Measurements from ENCODE around the gene ZFYVE28. TPM values are rescaled to one million over a fixed set of nuclear protein-coding genes. Genes with fewer than 3 reads are reported as not detected.

The ZFYVE28 gene
- total RNA-seq, 1 donor from 2014 or later, result 16.6 TPM

- Histone ChIP-seq H3K4me1 (peaks cover 5% of the 10 kb centered on the region), H3K27me3 (no peaks in the 10 kb centered on the region), H3K9me3 (no peaks in the 10 kb centered on the region), H3K4me3 (no peak overlapping the region), H3K27ac (no peak overlapping the region), H3K36me3 (no peaks in the 10 kb centered on the region)
- no peak for ATAC-seq
- no peak for TF ChIP-seq CTCF (IDR thresholded peaks at IDR 0.05)
- DNase-seq, result no peak
- intact Hi-C loops (cut with DNase I), result no loop called here
Observed at GRCh38 chr4:2396781-2397368, 21.6 kb downstream of the ZFYVE28 start.

- DNase-seq (no peak), ATAC-seq (no peak)
- H3K4me3 ChIP-seq, result no peak overlapping the region
- intact Hi-C loops (cut with DNase I), result no loop called here
- H3K9me3 ChIP-seq, result no peaks in the 10 kb centered on the region
- H3K27me3 ChIP-seq, result no peaks in the 10 kb centered on the region
- H3K4me1 ChIP-seq, result peaks cover 5% of the 10 kb centered on the region
- TF ChIP-seq CTCF (IDR thresholded peaks at IDR 0.05), result no peak
- H3K36me3 ChIP-seq, result no peaks in the 10 kb centered on the region
- H3K27ac ChIP-seq, result no peak overlapping the region
Observed at GRCh38 chr4:2395584-2395983, 22.9 kb downstream of the ZFYVE28 start.

- DNase-seq (no peak), ATAC-seq (no peak)
- intact Hi-C loops (cut with DNase I), result no loop called here
- no peaks in the 10 kb centered on the region for H3K27me3 ChIP-seq
- H3K27ac ChIP-seq, result no peak overlapping the region
- no peaks in the 10 kb centered on the region for H3K9me3 ChIP-seq
- no peak for TF ChIP-seq CTCF (IDR thresholded peaks at IDR 0.05)
- no peak overlapping the region for H3K4me3 ChIP-seq
- H3K4me1 ChIP-seq, result peaks cover 5% of the 10 kb centered on the region
- no peaks in the 10 kb centered on the region for H3K36me3 ChIP-seq
Observed at GRCh38 chr4:2395038-2395437, 23.4 kb downstream of the ZFYVE28 start.

GRCh38 chr4:2394528-2394927 is 23.9 kb downstream of the ZFYVE28 start:
- ATAC-seq, result no peak
- H3K9me3 ChIP-seq, result no peaks in the 10 kb centered on the region
- intact Hi-C loops (cut with DNase I), result no loop called here
- H3K36me3 ChIP-seq, result no peaks in the 10 kb centered on the region
- TF ChIP-seq CTCF (IDR thresholded peaks at IDR 0.05), result no peak
- no peaks in the 10 kb centered on the region for H3K27me3 ChIP-seq
- DNase-seq, result no peak
- H3K27ac ChIP-seq, result no peak overlapping the region
- peaks cover 5% of the 10 kb centered on the region for H3K4me1 ChIP-seq
- no peak overlapping the region for H3K4me3 ChIP-seq

- Histone ChIP-seq H3K27me3 (no peaks in the 10 kb centered on the region), H3K4me3 (peak overlapping the region; percentile 19), H3K27ac (no peak overlapping the region), H3K9me3 (no peaks in the 10 kb centered on the region), H3K4me1 (peaks cover 5% of the 10 kb centered on the region), H3K36me3 (no peaks in the 10 kb centered on the region)
- ATAC-seq (peak; percentile 74), DNase-seq (no peak)
- TF ChIP-seq CTCF (IDR thresholded peaks at IDR 0.05), result no peak
- intact Hi-C loops (cut with DNase I), result no loop called here
Observed at GRCh38 chr4:2393353-2394270, 24.8 kb downstream of the ZFYVE28 start.
